Measurements from ENCODE around the gene MTMR10.

DNA sequence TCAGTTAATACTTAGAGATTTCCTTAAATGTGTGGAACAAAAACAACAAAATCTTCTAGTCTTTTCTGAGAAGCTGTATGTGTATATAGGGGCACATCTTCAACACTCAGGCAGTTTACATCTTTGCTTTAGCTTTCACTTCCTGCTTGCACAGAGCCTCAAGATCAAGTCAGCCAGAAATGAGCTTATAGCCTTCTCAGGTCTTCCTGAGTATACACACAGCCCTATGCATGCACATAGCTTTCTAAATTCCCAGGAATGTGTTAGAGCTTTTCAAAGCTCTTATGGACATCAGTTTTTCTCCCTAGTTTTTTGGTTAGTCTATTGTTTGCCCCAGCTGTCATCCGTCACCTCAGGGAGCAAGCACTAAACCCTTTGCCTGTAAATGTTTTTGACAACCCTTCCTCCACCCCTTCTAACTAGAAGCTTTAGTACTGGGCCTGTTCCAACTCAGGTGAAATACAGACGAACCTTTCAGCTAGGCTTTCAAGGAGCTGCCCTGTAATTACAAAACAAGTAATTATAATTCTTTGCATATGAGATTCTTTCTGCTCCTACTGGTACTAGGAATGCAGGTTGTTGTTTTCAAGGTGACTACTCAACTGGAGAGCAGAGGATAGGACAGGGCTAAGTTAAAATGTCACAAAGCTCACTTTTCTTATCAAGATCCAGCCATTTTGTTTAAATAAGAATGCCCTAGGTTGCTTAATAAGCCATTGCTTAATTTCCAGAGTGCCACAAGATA is 22.6 kb upstream of the MTMR10 start:
- TF ChIP-seq, protein P1, sequence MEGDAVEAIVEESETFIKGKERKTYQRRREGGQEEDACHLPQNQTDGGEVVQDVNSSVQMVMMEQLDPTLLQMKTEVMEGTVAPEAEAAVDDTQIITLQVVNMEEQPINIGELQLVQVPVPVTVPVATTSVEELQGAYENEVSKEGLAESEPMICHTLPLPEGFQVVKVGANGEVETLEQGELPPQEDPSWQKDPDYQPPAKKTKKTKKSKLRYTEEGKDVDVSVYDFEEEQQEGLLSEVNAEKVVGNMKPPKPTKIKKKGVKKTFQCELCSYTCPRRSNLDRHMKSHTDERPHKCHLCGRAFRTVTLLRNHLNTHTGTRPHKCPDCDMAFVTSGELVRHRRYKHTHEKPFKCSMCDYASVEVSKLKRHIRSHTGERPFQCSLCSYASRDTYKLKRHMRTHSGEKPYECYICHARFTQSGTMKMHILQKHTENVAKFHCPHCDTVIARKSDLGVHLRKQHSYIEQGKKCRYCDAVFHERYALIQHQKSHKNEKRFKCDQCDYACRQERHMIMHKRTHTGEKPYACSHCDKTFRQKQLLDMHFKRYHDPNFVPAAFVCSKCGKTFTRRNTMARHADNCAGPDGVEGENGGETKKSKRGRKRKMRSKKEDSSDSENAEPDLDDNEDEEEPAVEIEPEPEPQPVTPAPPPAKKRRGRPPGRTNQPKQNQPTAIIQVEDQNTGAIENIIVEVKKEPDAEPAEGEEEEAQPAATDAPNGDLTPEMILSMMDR (conservative IDR thresholded peaks at IDR 0.05; ENCODE audit: low read depth, low read length) = no peak
- no peak for TF ChIP-seq EZH2 (IDR thresholded peaks at IDR 0.05; ENCODE audit: borderline replicate concordance, low read depth, low read length, poor library complexity, severe bottlenecking)

All from A673 (cell line).